WTC11 (cell line): ENCODE results near the gene SLC6A20.

Experiments used
- ATF6 ChIP-seq: sonication (generic); formaldehyde crosslinking; IDR thresholded peaks from 2 replicates; pipeline ENCODE4 v1.8.1; 2023; ENCODE audit warnings: mild to moderate bottlenecking, missing genetic modification reagents
- CBFB ChIP-seq: sonication (generic); formaldehyde crosslinking; IDR thresholded peaks from 2 replicates; pipeline ENCODE4 v1.8.1; 2022; ENCODE audit warnings: mild to moderate bottlenecking, low read depth, missing genetic modification reagents
- CREM ChIP-seq: sonication (generic); formaldehyde crosslinking; IDR thresholded peaks from 2 replicates; pipeline ENCODE4 v1.8.1; 2022; ENCODE audit warnings: mild to moderate bottlenecking, missing genetic modification reagents, moderate library complexity
- ELF4 ChIP-seq: sonication (generic); formaldehyde crosslinking; IDR thresholded peaks from 2 replicates; pipeline ENCODE4 v1.8.1; 2022; ENCODE audit warnings: low read depth, mild to moderate bottlenecking, moderate library complexity, missing genetic modification reagents
- FOXP4 ChIP-seq: sonication (generic); formaldehyde crosslinking; IDR thresholded peaks from 2 replicates; pipeline ENCODE4 v1.8.0; 2022; ENCODE audit warnings: mild to moderate bottlenecking, missing genetic modification reagents
- JAZF1 ChIP-seq: fragments of 250-450 bp; sonication (Bioruptor Pico); IDR thresholded peaks from 2 replicates; pipeline ENCODE4 v1.9.0; 2021; ENCODE audit warnings: moderate library complexity, mild to moderate bottlenecking, inconsistent platforms
- MXD4 ChIP-seq: fragments of 250-450 bp; sonication (Bioruptor Pico); IDR thresholded peaks from 2 replicates; pipeline ENCODE4 v1.8.0; 2021; ENCODE audit warnings: mild to moderate bottlenecking, moderate library complexity, borderline replicate concordance
- RELA ChIP-seq: sonication (generic); formaldehyde crosslinking; IDR thresholded peaks from 2 replicates; pipeline ENCODE4 v1.8.1; 2022; ENCODE audit warnings: missing genetic modification reagents, mild to moderate bottlenecking, borderline replicate concordance
- SMAD3 ChIP-seq: sonication (generic); formaldehyde crosslinking; IDR thresholded peaks from 2 replicates; pipeline ENCODE4 v1.8.0; 2022; ENCODE audit warnings: missing genetic modification reagents, mild to moderate bottlenecking, borderline replicate concordance
- TF ChIP-seq, protein P1 (sequence below): fragments of 200-600 bp; IDR thresholded peaks from 2 replicates; pipeline ENCODE4 v1.8.0; 2022; ENCODE audit warnings: antibody characterized with exemption
- TF ChIP-seq, protein P2 (sequence below): sonication (generic); formaldehyde crosslinking; IDR thresholded peaks from 2 replicates; pipeline ENCODE4 v1.8.1; 2022; ENCODE audit warnings: missing genetic modification reagents, borderline replicate concordance

DNA sequence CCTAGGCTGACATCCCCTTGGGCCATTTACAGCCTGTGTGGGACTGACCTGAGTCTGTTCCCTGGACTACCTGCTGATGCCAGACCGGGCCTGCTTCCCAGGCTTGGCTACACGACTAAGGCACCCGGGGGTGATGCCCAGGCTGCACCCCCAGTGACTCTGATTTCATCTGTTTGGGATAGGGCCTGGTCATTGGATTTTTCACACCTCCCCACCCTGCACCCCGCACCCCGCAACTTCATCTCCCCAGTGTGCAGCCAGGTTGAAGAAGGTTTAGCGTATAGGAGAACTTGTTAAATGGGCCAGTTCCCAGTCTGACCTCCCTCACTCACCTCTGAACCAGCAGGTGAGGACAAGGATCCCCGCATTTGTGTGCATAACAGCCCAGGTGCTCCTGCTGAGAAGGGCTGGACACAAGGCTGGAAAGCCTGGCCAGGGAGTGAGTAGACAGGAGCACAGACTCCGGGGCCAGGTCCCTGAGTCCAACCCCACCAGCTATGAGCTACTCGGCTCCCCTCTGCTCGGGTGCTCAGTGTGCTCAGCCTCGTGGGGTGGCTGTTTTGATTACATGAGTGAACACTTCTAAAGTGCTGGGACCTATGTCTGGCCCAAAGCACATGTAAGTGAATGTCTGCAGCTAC is 18.5 kb downstream of the SLC6A20 start:
- TF ChIP-seq, protein P1, sequence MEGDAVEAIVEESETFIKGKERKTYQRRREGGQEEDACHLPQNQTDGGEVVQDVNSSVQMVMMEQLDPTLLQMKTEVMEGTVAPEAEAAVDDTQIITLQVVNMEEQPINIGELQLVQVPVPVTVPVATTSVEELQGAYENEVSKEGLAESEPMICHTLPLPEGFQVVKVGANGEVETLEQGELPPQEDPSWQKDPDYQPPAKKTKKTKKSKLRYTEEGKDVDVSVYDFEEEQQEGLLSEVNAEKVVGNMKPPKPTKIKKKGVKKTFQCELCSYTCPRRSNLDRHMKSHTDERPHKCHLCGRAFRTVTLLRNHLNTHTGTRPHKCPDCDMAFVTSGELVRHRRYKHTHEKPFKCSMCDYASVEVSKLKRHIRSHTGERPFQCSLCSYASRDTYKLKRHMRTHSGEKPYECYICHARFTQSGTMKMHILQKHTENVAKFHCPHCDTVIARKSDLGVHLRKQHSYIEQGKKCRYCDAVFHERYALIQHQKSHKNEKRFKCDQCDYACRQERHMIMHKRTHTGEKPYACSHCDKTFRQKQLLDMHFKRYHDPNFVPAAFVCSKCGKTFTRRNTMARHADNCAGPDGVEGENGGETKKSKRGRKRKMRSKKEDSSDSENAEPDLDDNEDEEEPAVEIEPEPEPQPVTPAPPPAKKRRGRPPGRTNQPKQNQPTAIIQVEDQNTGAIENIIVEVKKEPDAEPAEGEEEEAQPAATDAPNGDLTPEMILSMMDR: no peak
- TF ChIP-seq FOXP4 (CRISPR knock-in tag) (no peak), ATF6 (CRISPR knock-in tag) (no peak), CREM (CRISPR knock-in tag) (no peak), CBFB (CRISPR knock-in tag) (no peak), ELF4 (CRISPR knock-in tag) (no peak), RELA (CRISPR knock-in tag) (no peak), MXD4 (CRISPR knock-in tag) (no peak), SMAD3 (no peak), JAZF1 (CRISPR knock-in tag) (no peak)
- TF ChIP-seq, protein P2, sequence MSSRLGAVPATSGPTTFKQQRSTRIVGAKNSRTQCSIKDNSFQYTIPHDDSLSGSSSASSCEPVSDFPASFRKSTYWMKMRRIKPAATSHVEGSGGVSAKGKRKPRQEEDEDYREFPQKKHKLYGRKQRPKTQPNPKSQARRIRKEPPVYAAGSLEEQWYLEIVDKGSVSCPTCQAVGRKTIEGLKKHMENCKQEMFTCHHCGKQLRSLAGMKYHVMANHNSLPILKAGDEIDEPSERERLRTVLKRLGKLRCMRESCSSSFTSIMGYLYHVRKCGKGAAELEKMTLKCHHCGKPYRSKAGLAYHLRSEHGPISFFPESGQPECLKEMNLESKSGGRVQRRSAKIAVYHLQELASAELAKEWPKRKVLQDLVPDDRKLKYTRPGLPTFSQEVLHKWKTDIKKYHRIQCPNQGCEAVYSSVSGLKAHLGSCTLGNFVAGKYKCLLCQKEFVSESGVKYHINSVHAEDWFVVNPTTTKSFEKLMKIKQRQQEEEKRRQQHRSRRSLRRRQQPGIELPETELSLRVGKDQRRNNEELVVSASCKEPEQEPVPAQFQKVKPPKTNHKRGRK (CRISPR knock-in tag): no peak
